Measurements from ENCODE around the gene ZNF454.

ZNF454 gene

DNA sequence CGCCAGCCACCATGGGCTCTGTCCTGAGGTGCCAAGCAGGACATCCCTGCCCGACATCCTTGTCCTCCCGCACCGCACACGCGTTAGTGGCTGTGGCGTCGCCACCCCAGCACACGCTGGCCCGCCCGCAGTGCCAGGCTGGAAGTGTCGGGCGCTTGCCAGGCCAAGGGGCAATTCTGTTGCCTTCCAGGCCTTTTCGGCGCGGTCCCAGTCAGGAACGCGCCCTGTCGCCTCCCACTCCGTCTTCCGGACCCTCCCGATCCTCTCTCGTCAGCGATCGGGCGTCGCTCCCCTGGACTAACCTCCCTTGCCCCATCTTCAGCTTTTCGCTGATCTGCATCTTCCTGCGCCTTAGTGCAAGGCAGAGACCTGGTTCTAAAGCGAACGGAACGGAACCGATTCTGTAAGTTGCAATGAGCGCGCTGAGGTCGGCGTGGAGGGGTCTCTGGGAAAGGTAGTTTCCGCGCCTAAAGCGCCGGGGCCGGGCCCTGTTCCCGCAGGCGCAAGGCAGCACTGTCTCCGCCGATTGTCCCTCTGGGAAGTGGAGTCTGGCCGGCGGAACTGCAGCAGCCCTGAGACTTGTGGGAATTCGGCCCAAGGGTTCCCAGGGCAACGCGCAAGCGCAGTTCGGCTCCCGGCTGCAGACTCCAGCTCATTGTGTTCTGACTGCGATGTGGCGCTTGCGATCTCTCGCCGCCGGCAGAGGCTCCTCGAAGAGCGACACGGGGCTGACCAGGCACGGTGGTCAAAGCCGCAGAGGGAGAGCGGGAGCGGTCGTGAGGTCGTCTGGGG lies at the start of gene ZNF454:
ZNF454 (plus strand) TSS at position 630 of the 792 bp plus-strand sequence. CDS start 1,594 bp downstream, outside the sequence.
- CTCF ChIA-PET = interaction anchor here (1.1 kb wide), 1 partner anchor 22 kb away, joined by 3 read pairs; no protein-coding TSS in a partner anchor
- DNase-seq (ENCODE audit: extremely low spot score) = no peak
- TF ChIP-seq, protein P1, sequence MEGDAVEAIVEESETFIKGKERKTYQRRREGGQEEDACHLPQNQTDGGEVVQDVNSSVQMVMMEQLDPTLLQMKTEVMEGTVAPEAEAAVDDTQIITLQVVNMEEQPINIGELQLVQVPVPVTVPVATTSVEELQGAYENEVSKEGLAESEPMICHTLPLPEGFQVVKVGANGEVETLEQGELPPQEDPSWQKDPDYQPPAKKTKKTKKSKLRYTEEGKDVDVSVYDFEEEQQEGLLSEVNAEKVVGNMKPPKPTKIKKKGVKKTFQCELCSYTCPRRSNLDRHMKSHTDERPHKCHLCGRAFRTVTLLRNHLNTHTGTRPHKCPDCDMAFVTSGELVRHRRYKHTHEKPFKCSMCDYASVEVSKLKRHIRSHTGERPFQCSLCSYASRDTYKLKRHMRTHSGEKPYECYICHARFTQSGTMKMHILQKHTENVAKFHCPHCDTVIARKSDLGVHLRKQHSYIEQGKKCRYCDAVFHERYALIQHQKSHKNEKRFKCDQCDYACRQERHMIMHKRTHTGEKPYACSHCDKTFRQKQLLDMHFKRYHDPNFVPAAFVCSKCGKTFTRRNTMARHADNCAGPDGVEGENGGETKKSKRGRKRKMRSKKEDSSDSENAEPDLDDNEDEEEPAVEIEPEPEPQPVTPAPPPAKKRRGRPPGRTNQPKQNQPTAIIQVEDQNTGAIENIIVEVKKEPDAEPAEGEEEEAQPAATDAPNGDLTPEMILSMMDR (IDR thresholded peaks at IDR 0.05; ENCODE audit: control extremely low read depth, extremely low read depth, low read depth, missing control alignments) = no peak
- POLR2A ChIA-PET = no interaction called here

DNA sequence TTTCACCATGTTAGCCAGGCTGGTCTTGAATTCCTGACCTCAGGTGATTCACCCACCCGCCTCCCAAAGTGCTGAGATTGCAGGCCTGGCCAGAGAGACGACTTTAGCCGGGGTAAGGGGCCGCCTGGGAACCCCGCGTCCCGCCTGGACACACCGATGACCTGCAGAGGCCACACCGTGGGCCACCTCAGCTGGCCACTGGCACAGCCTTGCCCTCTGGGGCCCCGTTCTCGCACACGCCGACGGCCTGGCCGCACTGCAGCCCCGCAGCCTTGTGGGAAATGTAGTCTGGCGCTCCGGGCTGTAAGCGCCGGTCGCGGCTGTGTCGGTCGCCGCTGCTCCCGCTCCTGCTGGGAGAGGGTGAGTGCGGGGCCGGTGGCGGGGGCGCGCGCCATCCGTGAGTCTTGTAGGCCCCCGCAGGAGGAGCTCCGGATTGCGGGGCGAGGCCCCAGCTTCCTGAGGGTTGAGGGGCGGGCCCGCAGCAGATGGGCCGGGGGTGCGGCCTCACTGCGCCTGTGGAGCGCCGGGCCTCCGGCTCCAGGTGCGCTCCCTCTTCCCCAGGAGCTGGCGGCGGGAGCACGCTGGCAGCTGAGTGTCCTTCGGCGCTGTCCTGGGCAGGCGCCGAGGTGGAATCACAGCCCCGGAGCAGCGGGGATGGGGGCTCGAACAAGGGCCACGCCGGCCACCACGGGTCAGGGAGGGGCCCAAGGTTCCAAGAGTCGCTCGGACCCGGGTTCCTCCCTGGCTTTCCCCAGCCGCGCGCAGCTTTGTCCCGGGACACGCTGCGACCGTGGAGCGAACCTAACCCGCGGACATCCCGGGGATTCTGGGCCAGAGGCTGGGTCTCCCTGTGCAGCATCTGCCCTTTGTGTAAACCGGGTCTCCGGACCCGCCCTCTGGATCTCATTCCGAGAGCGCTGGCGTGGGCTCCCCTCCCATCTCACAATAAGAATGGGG lies 45.1 kb upstream of the ZNF454 start, which contains the start of gene ZFP2:
ZFP2 (plus strand) TSS at position 299 of the 957 bp plus-strand sequence. CDS start 35,401 bp downstream, outside the sequence.
- DNase-seq (ENCODE audit: extremely low spot score) = peak; percentile 21
- POLR2A ChIA-PET = no interaction called here
- CTCF ChIA-PET = no interaction called here
- TF ChIP-seq, protein P1 (IDR thresholded peaks at IDR 0.05; ENCODE audit: control extremely low read depth, extremely low read depth, low read depth, missing control alignments) = no peak

DNA sequence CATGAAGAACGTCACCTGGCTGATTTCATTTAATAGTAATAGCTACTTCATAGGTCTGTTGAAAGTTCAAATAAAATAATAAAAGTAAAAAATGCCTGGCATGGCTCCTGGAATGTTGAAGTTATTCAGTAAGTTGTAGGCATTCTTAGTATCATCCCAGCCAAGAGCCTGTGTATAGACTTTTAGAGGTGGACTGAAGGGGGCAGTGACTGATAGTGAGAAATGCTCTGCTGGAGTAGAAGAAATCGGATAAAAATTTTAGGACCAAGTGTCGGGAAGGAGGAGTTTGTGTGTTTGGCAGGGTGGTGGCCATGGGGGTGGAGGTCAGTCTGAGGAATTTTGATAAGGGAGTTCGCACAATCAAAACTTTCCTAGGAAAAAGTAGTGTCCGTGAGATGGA lies 41.7 kb upstream of the ZNF454 start:
- TF ChIP-seq, protein P1 (IDR thresholded peaks at IDR 0.05; ENCODE audit: control extremely low read depth, extremely low read depth, low read depth, missing control alignments) = no peak
- DNase-seq (ENCODE audit: extremely low spot score) = no peak
- ChIA-PET POLR2A (no interaction called here), CTCF (interaction anchor here (1.1 kb wide), 1 partner anchor 14 kb away, joined by 6 read pairs; no protein-coding TSS in a partner anchor)

DNA sequence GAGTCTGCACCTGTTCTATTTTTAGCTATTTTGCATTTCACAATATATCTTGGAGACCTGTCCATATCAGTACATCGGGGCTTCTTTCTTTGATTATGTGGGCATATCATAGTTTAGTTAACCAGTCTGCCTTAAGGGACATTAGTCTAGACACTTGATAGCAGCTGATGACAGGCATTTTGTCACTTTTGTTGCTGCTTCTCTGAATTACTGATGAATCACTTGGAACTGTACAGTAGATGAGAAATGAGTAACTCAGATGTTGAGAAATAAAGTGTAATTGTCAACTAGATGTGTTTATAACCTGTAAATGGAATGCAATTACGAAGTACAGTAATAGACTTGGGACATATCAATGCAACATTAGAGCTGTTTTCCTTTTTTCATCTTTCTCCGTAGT lies 38.1 kb upstream of the ZNF454 start:
- POLR2A ChIA-PET = no interaction called here
- no peak for DNase-seq (ENCODE audit: extremely low spot score)
- TF ChIP-seq, protein P1 (IDR thresholded peaks at IDR 0.05; ENCODE audit: control extremely low read depth, extremely low read depth, low read depth, missing control alignments) = no peak
- CTCF ChIA-PET = interaction anchor here (0.9 kb wide), 1 partner anchor 47 kb away, joined by 3 read pairs; no protein-coding TSS in a partner anchor

DNA sequence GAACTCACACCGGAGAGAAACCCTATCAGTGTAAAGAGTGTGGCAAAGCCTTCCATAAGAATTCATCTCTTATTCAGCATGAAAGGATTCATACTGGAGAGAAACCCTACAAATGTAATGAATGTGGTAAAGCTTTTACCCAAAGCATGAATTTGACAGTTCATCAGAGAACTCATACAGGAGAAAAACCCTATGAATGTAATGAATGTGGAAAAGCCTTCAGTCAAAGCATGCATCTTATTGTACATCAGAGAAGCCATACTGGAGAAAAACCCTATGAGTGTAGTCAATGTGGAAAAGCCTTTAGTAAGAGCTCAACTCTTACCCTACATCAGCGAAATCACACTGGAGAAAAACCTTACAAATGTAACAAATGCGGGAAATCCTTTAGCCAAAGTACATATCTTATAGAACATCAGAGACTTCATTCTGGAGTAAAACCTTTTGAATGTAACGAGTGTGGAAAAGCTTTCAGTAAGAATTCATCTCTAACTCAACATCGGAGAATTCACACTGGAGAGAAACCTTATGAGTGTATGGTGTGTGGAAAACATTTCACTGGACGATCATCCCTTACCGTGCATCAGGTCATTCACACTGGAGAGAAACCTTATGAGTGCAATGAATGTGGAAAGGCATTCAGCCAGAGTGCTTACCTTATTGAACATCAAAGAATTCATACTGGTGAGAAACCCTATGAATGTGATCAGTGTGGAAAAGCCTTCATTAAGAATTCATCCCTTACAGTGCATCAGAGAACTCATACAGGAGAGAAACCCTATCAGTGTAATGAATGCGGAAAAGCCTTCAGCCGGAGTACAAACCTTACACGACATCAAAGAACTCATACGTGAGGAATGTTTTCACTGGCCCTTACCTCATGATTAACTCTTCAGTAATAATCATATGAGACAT lies 8.9 kb upstream of the ZNF454 start:
- ChIA-PET CTCF (no interaction called here), POLR2A (no interaction called here)
- DNase-seq (ENCODE audit: extremely low spot score) = no peak
- TF ChIP-seq, protein P1 (IDR thresholded peaks at IDR 0.05; ENCODE audit: control extremely low read depth, extremely low read depth, low read depth, missing control alignments) = no peak
